Measurements from ENCODE around the gene KLRF1. TPM values are rescaled to one million over a fixed set of nuclear protein-coding genes. Genes with fewer than 3 reads are reported as not detected.

KLRF1 gene
- total RNA-seq, 4 donors from 2014 or later, result not detected

GRCh38 chr12:9796346-9796745, 30.9 kb upstream of the KLRF1 start:
- no peak for TF ChIP-seq CTCF (IDR thresholded peaks at IDR 0.05 in 4 of 5, conservative IDR thresholded peaks at IDR 0.05 in 1 of 5)
- no peak for TF ChIP-seq POLR2A (IDR thresholded peaks at IDR 0.05)
- intact Hi-C loops (cut with DNase I; ENCODE audit: low total_unique reads) (no loop called here), in situ Hi-C loops (cut with MboI; ENCODE audit: low sequenced_read_pairs in 4 of 4) (no loop called here)
- Histone ChIP-seq H3K36me3 (no peaks in the 10 kb centered on the region), H3K4me3 (no peak overlapping the region), H3K27me3 (no peaks in the 10 kb centered on the region), H3K4me1 (no peaks in the 10 kb centered on the region), H3K27ac (no peak overlapping the region), H3K9me3 (no peaks in the 10 kb centered on the region)
- no peak for ATAC-seq
- no peak for DNase-seq

- TF ChIP-seq POLR2A (IDR thresholded peaks at IDR 0.05) (no peak), CTCF (IDR thresholded peaks at IDR 0.05 in 4 of 5, conservative IDR thresholded peaks at IDR 0.05 in 1 of 5) (no peak)
- Histone ChIP-seq H3K36me3 (no peaks in the 10 kb centered on the region), H3K4me1 (no peaks in the 10 kb centered on the region), H3K4me3 (no peak overlapping the region), H3K9me3 (no peaks in the 10 kb centered on the region), H3K27me3 (no peaks in the 10 kb centered on the region), H3K27ac (no peak overlapping the region)
- DNase-seq, result no peak
- ATAC-seq, result no peak
- in situ Hi-C loops (cut with MboI; ENCODE audit: low sequenced_read_pairs in 4 of 4) (no loop called here), intact Hi-C loops (cut with DNase I; ENCODE audit: low total_unique reads) (no loop called here)
These were observed 30.3 kb upstream of the KLRF1 start for GRCh38 chr12:9796971-9797370.

GRCh38 chr12:9797722-9798619, 29.3 kb upstream of the KLRF1 start:
- no peak overlapping the region for H3K27ac ChIP-seq
- DNase-seq (no peak), ATAC-seq (peak in 1 of 2 donors; percentile 44)
- H3K4me1 ChIP-seq, result no peaks in the 10 kb centered on the region
- in situ Hi-C loops (cut with MboI; ENCODE audit: low sequenced_read_pairs in 4 of 4) (no loop called here), intact Hi-C loops (cut with DNase I; ENCODE audit: low total_unique reads) (no loop called here)
- H3K4me3 ChIP-seq, result no peak overlapping the region
- no peak for TF ChIP-seq POLR2A (IDR thresholded peaks at IDR 0.05)
- TF ChIP-seq CTCF (IDR thresholded peaks at IDR 0.05 in 4 of 5, conservative IDR thresholded peaks at IDR 0.05 in 1 of 5), result no peak
- H3K36me3 ChIP-seq, result no peaks in the 10 kb centered on the region
- H3K27me3 ChIP-seq, result no peaks in the 10 kb centered on the region
- H3K9me3 ChIP-seq, result no peaks in the 10 kb centered on the region

GRCh38 chr12:9799961-9800360, 27.3 kb upstream of the KLRF1 start:
- TF ChIP-seq POLR2A (IDR thresholded peaks at IDR 0.05), result no peak
- no peak for TF ChIP-seq CTCF (IDR thresholded peaks at IDR 0.05 in 4 of 5, conservative IDR thresholded peaks at IDR 0.05 in 1 of 5)
- H3K27me3 ChIP-seq, result no peaks in the 10 kb centered on the region
- no peaks in the 10 kb centered on the region for H3K9me3 ChIP-seq
- DNase-seq (no peak), ATAC-seq (no peak)
- H3K4me1 ChIP-seq, result no peaks in the 10 kb centered on the region
- intact Hi-C loops (cut with DNase I; ENCODE audit: low total_unique reads), result no loop called here
- H3K4me3 ChIP-seq, result no peak overlapping the region
- no peak overlapping the region for H3K27ac ChIP-seq
- H3K36me3 ChIP-seq, result no peaks in the 10 kb centered on the region
- in situ Hi-C loops (cut with MboI; ENCODE audit: low sequenced_read_pairs in 4 of 4), result no loop called here
